MG63 (cell line): ENCODE data around the gene NOS1. TPM values are rescaled to one million over a fixed set of nuclear protein-coding genes. Genes with fewer than 3 reads are reported as not detected.
"Not testable (repeated sequence)": the region's sequence is repeated elsewhere in the genome, so short reads cannot be mapped to it uniquely, and the experiment has no call there.

ENCODE experiments used
- DNase-seq: peaks from one replicate; pipeline ENCODE4 v3.0.0-alpha.2; 2020
- H3K27me3 ChIP-seq: fragments of 250-450 bp; sonication (Bioruptor Pico); 2 replicates; pipeline ENCODE4 v1.5.1; 2020; ENCODE audit warnings: mild to moderate bottlenecking, moderate library complexity
- H3K36me3 ChIP-seq: fragments of 250-450 bp; sonication (Bioruptor Pico); 2 replicates; pipeline ENCODE4 v1.5.1; 2020; ENCODE audit warnings: mild to moderate bottlenecking, moderate library complexity
- H3K4me3 ChIP-seq: fragments of 250-450 bp; sonication (Bioruptor Pico); 2 replicates; pipeline ENCODE4 v1.5.1; 2020; ENCODE audit warnings: mild to moderate bottlenecking, moderate library complexity
- H3K9me3 ChIP-seq: fragments of 250-450 bp; sonication (Bioruptor Pico); 2 replicates; pipeline ENCODE4 v1.5.1; 2020; ENCODE audit warnings: mild to moderate bottlenecking, moderate library complexity
- total RNA-seq: library from RNA; depleted of rRNA; stranded (reverse); fragments of >200 nt; shearing (Covaris generic); gene quantifications from 2 replicates; pipeline ENCODE4 v1.2.3, GENCODE V29; 2014; ENCODE audit warnings: low replicate concordance

NOS1 gene
- total RNA-seq, 1 experiment from 2014 or later: not detected

DNA sequence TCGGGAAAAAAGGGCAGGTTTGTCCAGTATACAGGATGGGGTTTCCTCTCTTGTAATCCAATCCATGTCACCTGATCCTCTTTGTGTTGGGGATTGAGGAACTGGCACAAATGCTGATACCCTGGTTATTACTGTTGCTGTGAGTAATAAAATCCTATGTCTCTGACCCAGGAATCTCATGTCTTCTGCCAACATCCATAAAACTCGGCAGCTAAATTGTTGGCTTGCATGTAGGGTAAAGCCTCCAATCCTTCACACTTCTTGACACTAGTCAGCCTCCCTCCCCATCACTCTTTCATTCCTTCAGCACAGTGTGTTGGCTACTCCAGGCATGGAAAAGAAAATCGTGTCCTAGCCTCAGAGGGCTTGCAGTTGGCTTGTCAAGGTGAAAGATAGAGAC, 9.2 kb upstream of the NOS1 start:
- Histone ChIP-seq H3K9me3 (no peaks in the 10 kb centered on the region), H3K36me3 (no peaks in the 10 kb centered on the region), H3K4me3 (no peak overlapping the region), H3K27me3 (peaks cover 3% of the 10 kb centered on the region)
- DNase-seq: no peak

DNA sequence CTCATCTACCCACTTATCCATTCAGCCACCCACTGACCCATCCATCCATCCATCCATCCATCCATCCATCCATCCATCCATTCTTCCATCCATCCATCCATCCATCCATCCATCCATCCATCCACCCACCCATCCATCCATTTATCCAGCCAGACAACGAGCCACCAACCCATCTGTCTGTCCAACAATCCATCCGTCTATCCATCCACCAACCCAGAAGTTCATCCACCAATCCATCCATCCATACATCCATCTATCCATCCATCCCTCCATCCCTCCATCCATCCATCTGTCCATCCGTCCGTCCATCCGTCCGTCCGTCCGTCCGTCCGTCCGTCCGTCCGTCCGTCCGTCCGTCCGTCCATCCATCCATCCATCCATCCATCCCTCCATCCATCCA, 8.6 kb upstream of the NOS1 start:
- H3K36me3 ChIP-seq, H3K4me3 ChIP-seq, H3K27me3 ChIP-seq, H3K9me3 ChIP-seq, DNase-seq: not testable (repeated sequence)

GRCh38 chr12:117367006-117367638, 5.7 kb upstream of the NOS1 start:
- no peaks in the 10 kb centered on the region for H3K9me3 ChIP-seq
- peaks cover 29% of the 10 kb centered on the region for H3K27me3 ChIP-seq
- no peaks in the 10 kb centered on the region for H3K36me3 ChIP-seq
- H3K4me3 ChIP-seq: no peak overlapping the region
- peak; percentile 30 for DNase-seq

GRCh38 chr12:117365049-117365616, 3.7 kb upstream of the NOS1 start:
- DNase-seq: no peak
- H3K36me3 ChIP-seq: no peaks in the 10 kb centered on the region
- peaks cover 45% of the 10 kb centered on the region for H3K27me3 ChIP-seq
- H3K4me3 ChIP-seq: no peak overlapping the region
- no peaks in the 10 kb centered on the region for H3K9me3 ChIP-seq

- H3K36me3 ChIP-seq: no peaks in the 10 kb centered on the region
- no peak overlapping the region for H3K4me3 ChIP-seq
- no peaks in the 10 kb centered on the region for H3K9me3 ChIP-seq
- H3K27me3 ChIP-seq: peaks cover 53% of the 10 kb centered on the region
- DNase-seq: no peak
These were observed 2.6 kb upstream of the NOS1 start for GRCh38 chr12:117363953-117364486.

- no peak overlapping the region for H3K4me3 ChIP-seq
- no peaks in the 10 kb centered on the region for H3K36me3 ChIP-seq
- DNase-seq: no peak
- no peaks in the 10 kb centered on the region for H3K9me3 ChIP-seq
- peaks cover 54% of the 10 kb centered on the region for H3K27me3 ChIP-seq
These were observed 1.7 kb upstream of the NOS1 start for GRCh38 chr12:117363056-117363662.

- Histone ChIP-seq H3K36me3 (no peaks in the 10 kb centered on the region), H3K9me3 (no peaks in the 10 kb centered on the region), H3K4me3 (no peak overlapping the region), H3K27me3 (peaks cover 54% of the 10 kb centered on the region)
- DNase-seq: no peak
These were observed 965 bp upstream of the NOS1 start for GRCh38 chr12:117362391-117362790.

DNA sequence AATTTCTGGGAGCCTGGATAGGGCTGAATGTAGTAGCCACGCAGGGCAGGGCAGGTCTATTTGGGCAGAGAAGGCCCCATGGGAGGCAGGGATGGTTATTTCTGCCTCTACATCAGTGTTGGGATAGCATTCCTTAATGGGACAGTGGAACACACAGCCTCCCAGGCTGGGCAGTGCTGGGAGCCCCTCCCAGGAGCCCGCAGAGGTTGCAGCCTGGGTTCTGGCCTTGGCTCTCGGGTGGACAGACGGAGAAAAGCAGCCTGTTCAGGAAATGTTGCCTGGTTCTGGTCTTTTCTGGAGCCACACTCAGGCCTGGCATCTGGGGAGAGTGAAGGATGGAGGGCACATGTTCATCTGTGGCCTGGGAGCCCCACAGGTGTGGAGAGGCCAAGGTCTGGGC, 479 bp upstream of the NOS1 start:
- Histone ChIP-seq H3K27me3 (peaks cover 54% of the 10 kb centered on the region), H3K9me3 (no peaks in the 10 kb centered on the region), H3K36me3 (no peaks in the 10 kb centered on the region), H3K4me3 (no peak overlapping the region)
- DNase-seq: no peak

DNA sequence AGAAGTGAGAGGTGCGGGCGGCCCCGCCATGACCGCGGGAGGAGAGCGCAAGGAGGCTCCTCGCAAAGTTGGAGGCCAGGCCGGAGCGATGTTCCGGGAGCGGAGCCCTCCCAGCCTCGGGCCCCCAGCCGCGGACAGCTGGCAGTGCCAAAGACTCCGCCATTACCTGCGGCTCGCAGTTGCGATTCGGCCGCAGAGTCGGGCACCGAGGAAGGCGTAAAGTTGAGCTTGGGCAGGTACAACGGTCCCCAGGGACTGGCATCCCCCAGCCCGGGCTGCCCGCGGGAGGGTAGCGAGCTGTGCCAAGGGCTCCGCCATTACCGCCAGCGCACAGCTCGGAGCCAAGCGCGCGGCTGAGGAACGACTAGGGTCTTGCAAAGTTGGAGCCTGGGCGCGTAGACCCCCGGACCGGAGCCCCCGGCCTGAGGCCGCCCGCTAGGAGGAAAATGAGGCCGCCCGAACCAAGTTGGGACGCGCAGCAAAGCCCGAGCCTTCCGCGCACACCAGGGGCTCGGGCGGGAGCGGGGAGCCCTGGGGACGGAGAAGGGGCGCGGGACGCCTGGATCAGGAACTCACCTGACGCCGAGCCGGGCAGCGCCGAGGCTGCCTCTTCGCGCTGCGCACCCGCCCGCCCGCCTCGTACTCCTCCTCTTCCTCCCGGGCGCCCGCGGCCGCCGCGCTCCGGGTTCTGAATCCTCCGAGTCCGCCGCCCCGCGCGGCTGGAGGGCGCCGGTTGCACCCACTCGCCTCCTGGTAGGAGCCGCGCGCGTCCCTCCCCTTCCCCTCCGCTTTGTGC, 677 bp downstream of the NOS1 start:
- no peak for DNase-seq
- H3K9me3 ChIP-seq: no peaks in the 10 kb centered on the region
- no peaks in the 10 kb centered on the region for H3K36me3 ChIP-seq
- H3K4me3 ChIP-seq: no peak overlapping the region
- peaks cover 53% of the 10 kb centered on the region for H3K27me3 ChIP-seq

DNA sequence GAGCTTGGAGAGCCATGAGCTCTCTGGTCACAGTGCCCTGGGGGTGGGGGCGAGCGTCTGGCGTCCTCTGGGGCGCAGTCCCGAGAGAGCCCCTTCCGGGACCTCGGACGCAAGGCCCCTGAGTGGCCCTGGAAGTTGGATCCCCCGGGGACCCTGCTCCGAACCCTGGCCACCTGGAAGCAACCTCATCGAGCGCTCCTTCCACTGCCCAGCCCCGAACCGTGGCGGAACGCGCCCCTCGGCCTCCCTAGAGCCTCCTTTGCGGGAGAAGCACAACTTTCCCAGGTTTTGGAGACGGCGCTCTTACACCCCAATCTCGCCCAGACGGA, 1.2 kb downstream of the NOS1 start:
- no peak for DNase-seq
- no peaks in the 10 kb centered on the region for H3K9me3 ChIP-seq
- no peaks in the 10 kb centered on the region for H3K36me3 ChIP-seq
- H3K27me3 ChIP-seq: peaks cover 50% of the 10 kb centered on the region
- no peak overlapping the region for H3K4me3 ChIP-seq

- Histone ChIP-seq H3K9me3 (no peaks in the 10 kb centered on the region), H3K4me3 (no peak overlapping the region), H3K36me3 (no peaks in the 10 kb centered on the region), H3K27me3 (peaks cover 46% of the 10 kb centered on the region)
- no peak for DNase-seq
These were observed 2.2 kb downstream of the NOS1 start for GRCh38 chr12:117359029-117359845.

DNA sequence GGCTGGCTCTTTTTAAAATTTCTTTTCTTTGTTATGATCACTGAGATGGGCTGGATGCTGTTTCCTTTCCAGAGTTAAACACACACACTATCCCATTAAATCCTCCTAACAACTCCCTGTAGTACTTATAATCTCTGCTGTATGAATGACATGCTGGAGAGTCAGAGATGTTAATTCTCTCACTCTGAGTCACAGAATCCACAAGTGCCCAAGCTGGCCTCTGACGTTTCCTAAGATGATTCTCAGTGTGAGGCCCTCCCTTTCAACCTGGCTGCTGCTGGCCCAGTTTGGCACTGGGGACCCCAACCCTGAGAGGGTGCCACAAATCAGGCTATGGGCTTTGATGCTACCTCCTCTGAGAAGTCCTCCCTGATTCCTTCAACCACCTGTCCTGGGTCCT, 5.4 kb downstream of the NOS1 start:
- H3K27me3 ChIP-seq: peaks cover 20% of the 10 kb centered on the region
- peak; percentile 28 for DNase-seq

DNA sequence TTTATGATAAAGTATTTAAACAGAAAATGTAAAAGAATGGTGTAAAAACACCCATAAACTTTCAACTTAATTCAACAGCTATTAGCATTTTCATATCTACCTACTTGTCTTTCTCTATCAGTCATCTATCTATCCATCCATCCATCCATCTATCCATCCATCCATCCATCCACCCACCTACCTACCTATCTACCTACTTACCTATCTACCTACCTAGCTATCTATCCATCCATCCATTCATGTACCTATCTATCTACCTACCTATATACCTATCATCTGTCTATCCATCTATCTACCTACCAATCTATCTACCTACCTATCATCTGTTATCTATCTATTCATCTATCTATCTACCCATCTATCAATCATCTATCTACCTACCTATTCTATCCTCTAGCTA, 8.5 kb downstream of the NOS1 start:
- DNase-seq: no peak

More for the DNA sequence above, 5.4 kb downstream of the NOS1 start:
- Histone ChIP-seq H3K36me3 (no peaks in the 10 kb centered on the region), H3K9me3 (no peaks in the 10 kb centered on the region), H3K4me3 (no peak overlapping the region)

DNA sequence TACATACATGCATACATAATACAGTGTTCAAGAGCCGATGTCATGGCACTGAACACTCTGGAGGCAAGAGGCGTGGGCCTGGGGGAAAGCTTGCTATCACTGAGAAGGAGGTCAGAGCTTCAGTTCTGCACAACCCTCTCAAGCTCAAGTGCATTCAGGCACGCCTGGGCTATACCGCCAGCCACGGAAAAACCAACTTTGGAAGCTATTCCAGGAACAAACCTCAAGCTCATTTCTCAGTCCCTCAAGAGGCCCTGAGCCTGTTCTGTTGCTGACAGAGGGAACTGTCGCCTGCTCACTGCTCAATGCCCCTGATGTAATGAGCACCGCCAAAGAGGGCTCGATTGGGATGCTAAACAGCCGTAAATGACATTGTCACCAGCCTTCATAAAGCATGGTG, 9.2 kb downstream of the NOS1 start:
- no peak overlapping the region for H3K4me3 ChIP-seq
- H3K27me3 ChIP-seq: peaks cover 2% of the 10 kb centered on the region; the same call in 1 of the 2 replicates
- H3K36me3 ChIP-seq: no peaks in the 10 kb centered on the region
- DNase-seq: no peak
- no peaks in the 10 kb centered on the region for H3K9me3 ChIP-seq

More for the DNA sequence above, 8.5 kb downstream of the NOS1 start:
- Histone ChIP-seq H3K9me3 (no peaks in the 10 kb centered on the region), H3K4me3 (no peak overlapping the region), H3K36me3 (no peaks in the 10 kb centered on the region), H3K27me3 (peaks cover 2% of the 10 kb centered on the region; the same call in 1 of the 2 replicates)

GRCh38 chr12:117350140-117350539, 11.3 kb downstream of the NOS1 start:
- DNase-seq: no peak
- H3K9me3 ChIP-seq: no peaks in the 10 kb centered on the region
- H3K4me3 ChIP-seq: no peak overlapping the region
- H3K27me3 ChIP-seq: peaks cover 2% of the 10 kb centered on the region; the same call in 1 of the 2 replicates
- no peaks in the 10 kb centered on the region for H3K36me3 ChIP-seq

DNA sequence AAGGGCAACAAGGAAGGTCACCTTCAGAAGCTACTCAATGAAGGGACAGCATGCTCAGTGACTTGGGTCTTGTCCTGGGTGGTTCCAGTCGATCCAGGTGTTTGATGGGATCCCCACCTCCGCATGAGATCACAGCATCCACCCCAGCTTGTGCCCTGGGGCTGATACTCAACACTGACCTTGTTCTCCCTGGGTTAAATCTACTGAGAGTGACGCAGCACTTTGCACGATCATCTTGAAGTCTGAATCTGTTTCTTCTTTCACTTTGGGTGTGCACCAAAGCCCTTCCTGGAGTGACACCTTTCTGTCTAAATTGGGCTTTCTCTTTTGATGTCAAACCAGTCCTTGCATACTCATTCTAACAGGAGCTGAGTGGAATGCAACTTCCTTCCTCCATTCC, 13.8 kb downstream of the NOS1 start:
- Histone ChIP-seq H3K4me3 (no peak overlapping the region), H3K27me3 (no peaks in the 10 kb centered on the region), H3K36me3 (no peaks in the 10 kb centered on the region), H3K9me3 (no peaks in the 10 kb centered on the region; the same call in 1 of the 2 replicates)
- no peak for DNase-seq
